Measurements from ENCODE around the gene BACH2. TPM values are rescaled to one million over a fixed set of nuclear protein-coding genes. Genes with fewer than 3 reads are reported as not detected.

The BACH2 gene
- total RNA-seq, 1 donor: 0.27 TPM

GRCh38 chr6:90328004-90328403 lies 31.4 kb upstream of the BACH2 start:
- no peak for DNase-seq (ENCODE audit: low read depth)
- H3K4me3 ChIP-seq (ENCODE audit: low read depth, low read length): no peak overlapping the region
- no peak for TF ChIP-seq CTCF (IDR thresholded peaks at IDR 0.05; ENCODE audit: insufficient read depth, low read length)

- no peak overlapping the region for H3K4me3 ChIP-seq (ENCODE audit: low read depth, low read length)
- no peak for TF ChIP-seq CTCF (IDR thresholded peaks at IDR 0.05; ENCODE audit: insufficient read depth, low read length)
- no peak for DNase-seq (ENCODE audit: low read depth)
Measured at GRCh38 chr6:90326404-90327057, 29.9 kb upstream of the BACH2 start.

DNA sequence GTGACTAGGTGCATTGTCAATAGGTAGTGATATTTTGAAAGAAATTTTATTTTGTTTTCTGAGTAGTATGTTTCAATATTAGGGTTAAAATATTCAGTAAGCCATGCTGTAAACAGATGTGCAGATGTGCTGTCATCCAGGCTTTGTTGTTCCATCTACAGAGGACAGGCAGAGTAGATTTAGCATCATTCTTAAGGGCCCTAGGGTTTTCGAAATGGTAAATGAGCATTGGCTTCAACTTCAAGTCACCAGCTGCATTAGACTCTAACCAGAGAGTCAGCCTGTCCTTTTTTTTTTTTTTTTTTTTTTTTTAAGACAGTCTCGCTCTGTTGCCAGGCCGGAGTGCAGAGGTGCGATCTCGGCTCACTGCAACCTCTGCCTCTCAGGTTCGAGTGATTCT lies 27.1 kb upstream of the BACH2 start:
- no peak overlapping the region for H3K4me3 ChIP-seq (ENCODE audit: low read depth, low read length)
- no peak for TF ChIP-seq CTCF (IDR thresholded peaks at IDR 0.05; ENCODE audit: insufficient read depth, low read length)
- no peak for DNase-seq (ENCODE audit: low read depth)

- DNase-seq (ENCODE audit: low read depth): no peak
- H3K4me3 ChIP-seq (ENCODE audit: low read depth, low read length): no peak overlapping the region
- no peak for TF ChIP-seq CTCF (IDR thresholded peaks at IDR 0.05; ENCODE audit: insufficient read depth, low read length)
Measured at GRCh38 chr6:90322976-90323474, 26.4 kb upstream of the BACH2 start.

GRCh38 chr6:90319979-90320685 lies 23.5 kb upstream of the BACH2 start:
- no peak for DNase-seq (ENCODE audit: low read depth)
- no peak overlapping the region for H3K4me3 ChIP-seq (ENCODE audit: low read depth, low read length)
- TF ChIP-seq CTCF (IDR thresholded peaks at IDR 0.05; ENCODE audit: insufficient read depth, low read length): no peak

- no peak for DNase-seq (ENCODE audit: low read depth)
- no peak overlapping the region for H3K4me3 ChIP-seq (ENCODE audit: low read depth, low read length)
- TF ChIP-seq CTCF (IDR thresholded peaks at IDR 0.05; ENCODE audit: insufficient read depth, low read length): no peak
Measured at GRCh38 chr6:90319044-90319443, 22.4 kb upstream of the BACH2 start.
